ENCODE data around the gene TP53I13. TPM values are rescaled to one million over a fixed set of nuclear protein-coding genes. Genes with fewer than 3 reads are reported as not detected.

Gene TP53I13
- total and polyA plus RNA-seq, 2 of the 4 experiments (the other 2 are of a cell fraction): 22.0 to 48.3 TPM

GRCh38 chr17:29618272-29619065 is 50.0 kb downstream of the TP53I13 start:
- Histone ChIP-seq H2BK5ac (ENCODE audit: low read depth, low read length, poor library complexity, severe bottlenecking) (no peak overlapping the region), H2BK20ac (ENCODE audit: low read depth, low read length) (no peak overlapping the region), H3K27ac (ENCODE audit: insufficient read depth, low read length) (no peak overlapping the region), H4K91ac (ENCODE audit: insufficient read depth, low read depth, low read length) (no peak overlapping the region), H3K14ac (replicated peaks; ENCODE audit: low read depth, low read length) (no peak overlapping the region), H2BK15ac (ENCODE audit: low read depth, low read length) (no peak overlapping the region), H3K36me3 (ENCODE audit: control insufficient read depth, insufficient read depth, low read length) (no peaks in the 10 kb centered on the region), H3K56ac (ENCODE audit: extremely low read depth, insufficient read depth, low read length) (no peak overlapping the region), H3K9me3 (ENCODE audit: control insufficient read depth, insufficient read depth, low read length) (no peaks in the 10 kb centered on the region), H3K9ac (ENCODE audit: low read depth, low read length) (no peak overlapping the region), H3K9me1 (ENCODE audit: insufficient read depth, low read length) (peaks cover 25% of the 10 kb centered on the region), H3K18ac (ENCODE audit: low read depth, low read length) (no peak overlapping the region), H2AK9ac (replicated peaks; ENCODE audit: low read depth, low read length, poor library complexity) (no peak overlapping the region), H4K8ac (ENCODE audit: low read depth in 2 of 2, low read length in 2 of 2) (no peak overlapping the region), H2AK5ac (ENCODE audit: low read depth, low read length) (no peak overlapping the region), H3K4me3 (ENCODE audit: insufficient read depth, low read depth, low read length) (no peak overlapping the region), H3K4me2 (ENCODE audit: low read depth, low read length) (no peak overlapping the region), H2AFZ (replicated peaks; ENCODE audit: low read length, poor library complexity) (peak overlapping the region; percentile 81), H4K5ac (ENCODE audit: low read depth, low read length) (no peak overlapping the region), H3K23ac (ENCODE audit: low read depth, low read length) (no peak overlapping the region), H3K4me1 (ENCODE audit: control insufficient read depth, insufficient read depth, low read length) (peaks cover 15% of the 10 kb centered on the region), H3K79me1 (ENCODE audit: low read depth in 1 of 2, low read length in 2 of 2) (peaks cover 0 to 22% of the 10 kb centered on the region in 2 experiments; a peak in 1 of 4 replicates), H4K20me1 (ENCODE audit: insufficient read depth, low read length) (peaks cover 9% of the 10 kb centered on the region; the same call in 1 of the 2 replicates), H3K4ac (ENCODE audit: low read depth, low read length) (no peak overlapping the region), H3K27me3 (ENCODE audit: control insufficient read depth, insufficient read depth, low read length) (no peaks in the 10 kb centered on the region; the same call in 1 of the 2 replicates), H2BK120ac (ENCODE audit: low read depth, low read length) (no peak overlapping the region)
- 84% methylated on average over 4 of the region's 22 CpGs; no CpG with 5 or more reads in 1 of the 2 experiments for WGBS, 2 experiments (ENCODE audit: extremely low coverage in 2 of 2, insufficient read length in 1 of 2)
- ChIA-PET POLR2A (ENCODE audit: unreplicated experiment) (no interaction called here), CTCF (interaction anchor here (0.9 to 2.2 kb wide), 4 partner anchors 13 to 24 kb away, joined by 3 to 5 read pairs (median 3); no protein-coding TSS in a partner anchor)
- intact Hi-C loops (cut with micrococcal nuclease): no loop called here
- in situ Hi-C loops (cut with MboI; ENCODE audit: low sequenced_read_pairs): no loop called here
- no TSS peak for BruUV-seq (replicated peaks)
- ATAC-seq (ENCODE audit: low read depth) (no peak), DNase-seq (no peak)
- dilution Hi-C loops (cut with HindIII; ENCODE audit: low sequenced_read_pairs, unreplicated experiment): no loop called here
- TF ChIP-seq CHD1 (IDR thresholded peaks at IDR 0.05; ENCODE audit: low read depth, low read length) (no peak), SMC3 (IDR thresholded peaks at IDR 0.05; ENCODE audit: low read depth, low read length) (no peak), RCOR1 (IDR thresholded peaks at IDR 0.05; ENCODE audit: insufficient replicate concordance, low read length) (no peak), FOS (IDR thresholded peaks at IDR 0.05; ENCODE audit: low read depth, low read length) (no peak), RFX5 (IDR thresholded peaks at IDR 0.05; ENCODE audit: low read depth, low read length) (no peak), RAD21 (IDR thresholded peaks at IDR 0.05; ENCODE audit: low read length) (no peak), POLR2A (IDR thresholded peaks at IDR 0.05; ENCODE audit: low read depth, low read length) (no peak), ELK1 (IDR thresholded peaks at IDR 0.05; ENCODE audit: borderline replicate concordance, low read depth, low read length) (no peak), NFE2L2 (IDR thresholded peaks at IDR 0.05; ENCODE audit: low read depth, low read length) (no peak), MXI1 (IDR thresholded peaks at IDR 0.05; ENCODE audit: borderline replicate concordance, low read depth, low read length) (no peak), CEBPB (IDR thresholded peaks at IDR 0.05; ENCODE audit: low read depth, low read length) (no peak), CTCF (conservative IDR thresholded peaks at IDR 0.05; ENCODE audit: low read depth, low read length) (no peak), MAFK (IDR thresholded peaks at IDR 0.05; ENCODE audit: low read depth, low read length) (no peak), MAZ (IDR thresholded peaks at IDR 0.05; ENCODE audit: borderline replicate concordance, low read depth, low read length) (no peak)
- TF ChIP-seq, protein P1, sequence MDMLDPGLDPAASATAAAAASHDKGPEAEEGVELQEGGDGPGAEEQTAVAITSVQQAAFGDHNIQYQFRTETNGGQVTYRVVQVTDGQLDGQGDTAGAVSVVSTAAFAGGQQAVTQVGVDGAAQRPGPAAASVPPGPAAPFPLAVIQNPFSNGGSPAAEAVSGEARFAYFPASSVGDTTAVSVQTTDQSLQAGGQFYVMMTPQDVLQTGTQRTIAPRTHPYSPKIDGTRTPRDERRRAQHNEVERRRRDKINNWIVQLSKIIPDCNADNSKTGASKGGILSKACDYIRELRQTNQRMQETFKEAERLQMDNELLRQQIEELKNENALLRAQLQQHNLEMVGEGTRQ (IDR thresholded peaks at IDR 0.05; ENCODE audit: low read depth, low read length): no peak

Data from IMR-90 (cell line).